HepG2 (cell line): ENCODE data around the gene PHRF1. TPM values are rescaled to one million over a fixed set of nuclear protein-coding genes. Genes with fewer than 3 reads are reported as not detected.

Experiments used
- FOSL2 ChIP-seq: sonication (generic); formaldehyde crosslinking; IDR thresholded peaks from 2 replicates; pipeline ENCODE4 v1.4.0; 2020; ENCODE audit warnings: missing genetic modification reagents
- HMG20A ChIP-seq: IDR thresholded peaks from 2 replicates; pipeline ENCODE4 v1.6.1; 2016; ENCODE audit warnings: borderline replicate concordance
- HOXA7 ChIP-seq: sonication (generic); formaldehyde crosslinking; IDR thresholded peaks from 2 replicates; pipeline ENCODE4 v1.8.1; 2022; ENCODE audit warnings: mild to moderate bottlenecking, missing genetic modification reagents, moderate library complexity
- MIER2 ChIP-seq: IDR thresholded peaks from 2 replicates; pipeline ENCODE4 v1.6.1; 2016; ENCODE audit warnings: missing biosample characterization, missing genetic modification reagents
- POLR2A ChIP-seq, 2 experiments: IDR thresholded peaks; 2 replicates each; pipeline ENCODE4 v1.6.1; 2011; ENCODE audit warnings: low read depth in 2 of 2, low read length in 2 of 2, mild to moderate bottlenecking in 1 of 2, moderate library complexity in 1 of 2; ENCODE audit not compliant: insufficient read depth in 1 of 2
- RNF2 ChIP-seq: fragments of 450-650 bp; conservative IDR thresholded peaks from 2 replicates; pipeline ENCODE4 v1.6.1; 2016; ENCODE audit warnings: low read depth
- SAP130 ChIP-seq: IDR thresholded peaks from 2 replicates; pipeline ENCODE4 v1.6.1; 2016; ENCODE audit warnings: low read depth
- SIN3A ChIP-seq: IDR thresholded peaks from 2 replicates; pipeline ENCODE4 v1.6.1; 2011; ENCODE audit warnings: low read depth, mild to moderate bottlenecking, control low read depth, low read length, borderline replicate concordance
- THAP11 ChIP-seq: IDR thresholded peaks from 2 replicates; pipeline ENCODE4 v1.6.1; 2016; ENCODE audit warnings: missing biosample characterization, missing genetic modification reagents
- ZNF224 ChIP-seq: sonication (generic); formaldehyde crosslinking; IDR thresholded peaks from 2 replicates; pipeline ENCODE4 v1.5.0; 2020; ENCODE audit warnings: mild to moderate bottlenecking, missing genetic modification reagents
- ZNF549 ChIP-seq: sonication (generic); formaldehyde crosslinking; IDR thresholded peaks from 2 replicates; pipeline ENCODE4 v1.5.0; 2020; ENCODE audit warnings: missing genetic modification reagents
- ZNF562 ChIP-seq: sonication (generic); formaldehyde crosslinking; IDR thresholded peaks from 2 replicates; pipeline ENCODE4 v1.8.0; 2022; ENCODE audit warnings: missing genetic modification reagents, borderline replicate concordance
- ZNF569 ChIP-seq: sonication (generic); formaldehyde crosslinking; IDR thresholded peaks from 2 replicates; pipeline ENCODE4 v1.5.0; 2020; ENCODE audit warnings: mild to moderate bottlenecking, missing genetic modification reagents, moderate library complexity, borderline replicate concordance
- ZNF660 ChIP-seq: sonication (generic); formaldehyde crosslinking; IDR thresholded peaks from 2 replicates; pipeline ENCODE4 v1.5.1; 2020; ENCODE audit warnings: mild to moderate bottlenecking, low read depth, missing genetic modification reagents, borderline replicate concordance
- polyA plus RNA-seq, 8 experiments: library from polyadenylated mRNA; depleted of rRNA in 3 of 8; stranded (reverse) in 7 of 8; unstranded in 1 of 8; fragments of >200 nt; fragmentation: Illumina TruSeq in 4 of 8; extraction: Trizol in 4 of 8; gene quantifications; 2 replicates each; pipeline versions ENCODE4 v1.2.1 to v1.2.3, GENCODE V29; 2011 to 2016; ENCODE audit warnings: low read depth in 4 of 8, missing spikeins in 1 of 8, mixed read lengths in 1 of 8; ENCODE audit not compliant: insufficient read depth in 1 of 8
- total RNA-seq, 5 experiments: library from RNA; depleted of rRNA; stranded (reverse); fragments of >200 nt; fragmentation: Illumina TruSeq; extraction: Trizol; gene quantifications; 2 replicates each; pipeline ENCODE4 v1.2.3, GENCODE V29; 2016; ENCODE audit warnings: low read depth in 1 of 5
- TF ChIP-seq, protein P1 (sequence below): sonication (generic); formaldehyde crosslinking; IDR thresholded peaks from 2 replicates; pipeline ENCODE4 v1.5.0; 2020; ENCODE audit warnings: mild to moderate bottlenecking, missing genetic modification reagents
- TF ChIP-seq, protein P2 (sequence below): conservative IDR thresholded peaks from 2 replicates; pipeline ENCODE4 v1.6.1; 2018; ENCODE audit warnings: missing genetic modification reagents
- TF ChIP-seq, protein P3 (sequence below): sonication (generic); formaldehyde crosslinking; conservative IDR thresholded peaks from 2 replicates; pipeline ENCODE4 v1.8.1; 2023; ENCODE audit warnings: missing genetic modification reagents
- TF ChIP-seq, protein P4 (sequence below): sonication (generic); formaldehyde crosslinking; IDR thresholded peaks from 2 replicates; pipeline ENCODE4 v1.5.1; 2020; ENCODE audit warnings: mild to moderate bottlenecking, missing genetic modification reagents, borderline replicate concordance
- TF ChIP-seq, protein P5 (sequence below): sonication (generic); formaldehyde crosslinking; IDR thresholded peaks from 2 replicates; pipeline ENCODE4 v1.4.0; 2020; ENCODE audit warnings: missing genetic modification reagents

PHRF1 gene
- total and polyA plus RNA-seq, 2 of the 13 experiments (the other 11 are each of a cell fraction or from before 2014, with no cell fraction given), result 8.2 to 16.7 TPM

DNA sequence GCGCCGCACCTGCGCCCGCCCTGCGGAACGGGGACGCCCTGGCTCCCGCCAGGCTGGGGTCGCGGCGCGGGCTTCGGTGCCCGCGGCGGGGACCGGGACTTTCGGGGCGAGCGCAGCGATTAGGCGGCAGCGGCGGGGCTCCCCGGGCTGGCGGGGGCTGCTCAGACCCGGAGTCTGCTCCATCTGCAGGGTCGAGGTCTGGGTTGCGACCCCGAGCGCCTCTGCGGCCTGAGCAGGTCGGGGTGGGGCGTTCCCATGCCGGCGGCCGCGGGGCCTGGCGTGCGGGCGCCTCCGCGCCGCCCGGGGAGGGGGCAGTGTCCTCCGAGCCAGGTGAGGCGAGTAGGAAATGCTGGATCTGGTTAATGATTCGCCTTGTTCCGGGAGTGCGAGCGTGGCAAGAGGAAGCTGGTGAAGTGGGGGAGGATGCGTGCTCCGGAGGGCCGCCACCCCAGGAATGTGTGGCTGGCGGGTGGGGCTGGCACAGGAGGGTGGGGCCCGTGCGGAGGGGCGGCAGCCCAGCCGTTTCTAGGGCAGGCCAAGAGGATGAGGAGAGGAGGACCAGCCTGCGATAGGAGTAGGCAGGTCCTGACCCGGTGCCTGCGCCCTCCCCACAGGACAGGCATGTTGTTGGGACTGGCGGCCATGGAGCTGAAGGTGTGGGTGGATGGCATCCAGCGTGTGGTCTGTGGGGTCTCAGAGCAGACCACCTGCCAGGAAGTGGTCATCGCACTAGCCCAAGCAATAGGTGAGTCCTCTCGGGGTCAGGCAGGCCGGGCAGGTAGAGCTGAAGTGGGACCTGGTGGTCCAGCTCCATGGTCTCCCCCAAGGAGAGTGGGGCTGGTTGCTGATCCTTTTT, 14.9 kb upstream of the PHRF1 start (continued):
- TF ChIP-seq, protein P1, sequence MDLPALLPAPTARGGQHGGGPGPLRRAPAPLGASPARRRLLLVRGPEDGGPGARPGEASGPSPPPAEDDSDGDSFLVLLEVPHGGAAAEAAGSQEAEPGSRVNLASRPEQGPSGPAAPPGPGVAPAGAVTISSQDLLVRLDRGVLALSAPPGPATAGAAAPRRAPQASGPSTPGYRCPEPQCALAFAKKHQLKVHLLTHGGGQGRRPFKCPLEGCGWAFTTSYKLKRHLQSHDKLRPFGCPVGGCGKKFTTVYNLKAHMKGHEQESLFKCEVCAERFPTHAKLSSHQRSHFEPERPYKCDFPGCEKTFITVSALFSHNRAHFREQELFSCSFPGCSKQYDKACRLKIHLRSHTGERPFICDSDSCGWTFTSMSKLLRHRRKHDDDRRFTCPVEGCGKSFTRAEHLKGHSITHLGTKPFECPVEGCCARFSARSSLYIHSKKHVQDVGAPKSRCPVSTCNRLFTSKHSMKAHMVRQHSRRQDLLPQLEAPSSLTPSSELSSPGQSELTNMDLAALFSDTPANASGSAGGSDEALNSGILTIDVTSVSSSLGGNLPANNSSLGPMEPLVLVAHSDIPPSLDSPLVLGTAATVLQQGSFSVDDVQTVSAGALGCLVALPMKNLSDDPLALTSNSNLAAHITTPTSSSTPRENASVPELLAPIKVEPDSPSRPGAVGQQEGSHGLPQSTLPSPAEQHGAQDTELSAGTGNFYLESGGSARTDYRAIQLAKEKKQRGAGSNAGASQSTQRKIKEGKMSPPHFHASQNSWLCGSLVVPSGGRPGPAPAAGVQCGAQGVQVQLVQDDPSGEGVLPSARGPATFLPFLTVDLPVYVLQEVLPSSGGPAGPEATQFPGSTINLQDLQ (CRISPR knock-in tag), result 0 out of 2 replicates have a peak, but pooled peaks have one; percentile 35
- TF ChIP-seq, protein P2, sequence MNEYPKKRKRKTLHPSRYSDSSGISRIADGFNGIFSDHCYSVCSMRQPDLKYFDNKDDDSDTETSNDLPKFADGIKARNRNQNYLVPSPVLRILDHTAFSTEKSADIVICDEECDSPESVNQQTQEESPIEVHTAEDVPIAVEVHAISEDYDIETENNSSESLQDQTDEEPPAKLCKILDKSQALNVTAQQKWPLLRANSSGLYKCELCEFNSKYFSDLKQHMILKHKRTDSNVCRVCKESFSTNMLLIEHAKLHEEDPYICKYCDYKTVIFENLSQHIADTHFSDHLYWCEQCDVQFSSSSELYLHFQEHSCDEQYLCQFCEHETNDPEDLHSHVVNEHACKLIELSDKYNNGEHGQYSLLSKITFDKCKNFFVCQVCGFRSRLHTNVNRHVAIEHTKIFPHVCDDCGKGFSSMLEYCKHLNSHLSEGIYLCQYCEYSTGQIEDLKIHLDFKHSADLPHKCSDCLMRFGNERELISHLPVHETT (CRISPR knock-in tag), result peak; percentile 91
- TF ChIP-seq, protein P3, sequence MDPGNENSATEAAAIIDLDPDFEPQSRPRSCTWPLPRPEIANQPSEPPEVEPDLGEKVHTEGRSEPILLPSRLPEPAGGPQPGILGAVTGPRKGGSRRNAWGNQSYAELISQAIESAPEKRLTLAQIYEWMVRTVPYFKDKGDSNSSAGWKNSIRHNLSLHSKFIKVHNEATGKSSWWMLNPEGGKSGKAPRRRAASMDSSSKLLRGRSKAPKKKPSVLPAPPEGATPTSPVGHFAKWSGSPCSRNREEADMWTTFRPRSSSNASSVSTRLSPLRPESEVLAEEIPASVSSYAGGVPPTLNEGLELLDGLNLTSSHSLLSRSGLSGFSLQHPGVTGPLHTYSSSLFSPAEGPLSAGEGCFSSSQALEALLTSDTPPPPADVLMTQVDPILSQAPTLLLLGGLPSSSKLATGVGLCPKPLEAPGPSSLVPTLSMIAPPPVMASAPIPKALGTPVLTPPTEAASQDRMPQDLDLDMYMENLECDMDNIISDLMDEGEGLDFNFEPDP, result no peak
- TF ChIP-seq ZNF660 (CRISPR knock-in tag) (no peak), THAP11 (CRISPR knock-in tag) (peak; percentile 48; the same call in 1 of the 2 replicates), MIER2 (CRISPR knock-in tag) (no peak), SAP130 (CRISPR knock-in tag) (peak; percentile 92), POLR2A (IDR thresholded peaks at IDR 0.05; ENCODE audit: insufficient read depth in 1 of 2, low read depth in 2 of 2, low read length in 2 of 2) (peak in 1 of 2 experiments; percentile 59; a peak in 2 of 4 replicates), ZNF562 (CRISPR knock-in tag) (no peak), RNF2 (no peak), ZNF569 (CRISPR knock-in tag) (no peak), HMG20A (CRISPR knock-in tag) (no peak; the same call in 1 of the 2 replicates), HOXA7 (CRISPR knock-in tag) (no peak), ZNF224 (no peak), SIN3A (no peak; the same call in none of the 2 replicates), FOSL2 (no peak), ZNF549 (CRISPR knock-in tag) (no peak)
- TF ChIP-seq, protein P4, sequence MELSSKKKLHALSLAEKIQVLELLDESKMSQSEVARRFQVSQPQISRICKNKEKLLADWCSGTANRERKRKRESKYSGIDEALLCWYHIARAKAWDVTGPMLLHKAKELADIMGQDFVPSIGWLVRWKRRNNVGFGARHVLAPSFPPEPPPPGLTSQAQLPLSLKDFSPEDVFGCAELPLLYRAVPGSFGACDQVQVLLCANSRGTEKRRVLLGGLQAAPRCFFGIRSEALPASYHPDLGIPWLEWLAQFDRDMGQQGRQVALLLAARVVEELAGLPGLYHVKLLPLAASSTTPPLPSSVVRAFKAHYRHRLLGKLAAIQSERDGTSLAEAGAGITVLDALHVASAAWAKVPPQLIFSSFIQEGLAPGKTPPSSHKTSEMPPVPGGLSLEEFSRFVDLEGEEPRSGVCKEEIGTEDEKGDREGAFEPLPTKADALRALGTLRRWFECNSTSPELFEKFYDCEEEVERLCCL (CRISPR knock-in tag), result 0 out of 2 replicates have a peak, but pooled peaks have one; percentile 37
- TF ChIP-seq, protein P5, sequence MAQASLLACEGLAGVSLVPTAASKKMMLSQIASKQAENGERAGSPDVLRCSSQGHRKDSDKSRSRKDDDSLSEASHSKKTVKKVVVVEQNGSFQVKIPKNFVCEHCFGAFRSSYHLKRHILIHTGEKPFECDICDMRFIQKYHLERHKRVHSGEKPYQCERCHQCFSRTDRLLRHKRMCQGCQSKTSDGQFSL, result 0 out of 2 replicates have a peak, but pooled peaks have one; percentile 39
